ENCODE results near the gene HTN3. TPM values are rescaled to one million over a fixed set of nuclear protein-coding genes. Genes with fewer than 3 reads are reported as not detected.

Gene HTN3
- polyA plus RNA-seq, 1 donor (not counting 4 experiments of a cell fraction or from before 2014, with no cell fraction given): not detected

GRCh38 chr4:69995526-69996016 is 32.7 kb upstream of the HTN3 start, which contains the start of gene STATH:
Gene STATH, plus strand, starts transcription at chr4:69995966. Its CDS starts 2,472 bp downstream, at chr4:69998438.
- H3K9me3 ChIP-seq (ENCODE audit: control insufficient read depth, low read depth, low read length): no peaks in the 10 kb centered on the region
- H3K27me3 ChIP-seq (ENCODE audit: control insufficient read depth, extremely low read depth, insufficient read depth, low read length): no peaks in the 10 kb centered on the region
- no peaks in the 10 kb centered on the region for H3K9me1 ChIP-seq (ENCODE audit: control insufficient read depth, extremely low read depth, insufficient read depth, low read length)
- no peaks in the 10 kb centered on the region for H3K36me3 ChIP-seq (ENCODE audit: control insufficient read depth in 2 of 2, extremely low read depth in 1 of 2, insufficient read depth in 2 of 2, low read length in 2 of 2)
- no peak within 1 kb of the TSS for H3K9ac ChIP-seq (ENCODE audit: control insufficient read depth, extremely low read depth, insufficient read depth, low read length)
- no peak within 1 kb of the TSS for H3K27ac ChIP-seq (ENCODE audit: control insufficient read depth, insufficient read depth, low read length)
- no peaks in the 10 kb centered on the region for H4K20me1 ChIP-seq (ENCODE audit: control insufficient read depth, extremely low read depth, insufficient read depth, low read length)
- H3K4me3 ChIP-seq (ENCODE audit: control insufficient read depth in 2 of 3, extremely low read depth in 1 of 3, insufficient read depth in 2 of 3, low read depth in 1 of 3, low read length in 3 of 3): no peak within 1 kb of the TSS
- no peak within 1 kb of the TSS for H2AFZ ChIP-seq (ENCODE audit: control insufficient read depth, low read length)
- H3K79me2 ChIP-seq (ENCODE audit: control insufficient read depth, insufficient read depth, low read length): no peaks in the 10 kb centered on the region
- no peak within 1 kb of the TSS for H3K4me2 ChIP-seq (ENCODE audit: control insufficient read depth, extremely low read depth, insufficient read depth, low read depth, low read length)
- TF ChIP-seq EZH2 (IDR thresholded peaks at IDR 0.05; ENCODE audit: low read length): no peak
- TF ChIP-seq CTCF (optimal IDR thresholded peaks at IDR 0.05 in 1 of 3, IDR thresholded peaks at IDR 0.05 in 1 of 3, conservative IDR thresholded peaks at IDR 0.05 in 1 of 3; ENCODE audit: extremely low read depth in 1 of 3, insufficient read depth in 2 of 3, low read length in 3 of 3): no peak
- no peak for DNase-seq (ENCODE audit: low read depth, low spot score)
- FAIRE-seq: no peak
- dilution Hi-C loops (cut with MboI; ENCODE audit: extremely low pct_ligation_motif_present, low sequenced_read_pairs): no loop called here
- no peaks in the 10 kb centered on the region for H3K4me1 ChIP-seq (ENCODE audit: control insufficient read depth, extremely low read depth, insufficient read depth, low read length)

DNA sequence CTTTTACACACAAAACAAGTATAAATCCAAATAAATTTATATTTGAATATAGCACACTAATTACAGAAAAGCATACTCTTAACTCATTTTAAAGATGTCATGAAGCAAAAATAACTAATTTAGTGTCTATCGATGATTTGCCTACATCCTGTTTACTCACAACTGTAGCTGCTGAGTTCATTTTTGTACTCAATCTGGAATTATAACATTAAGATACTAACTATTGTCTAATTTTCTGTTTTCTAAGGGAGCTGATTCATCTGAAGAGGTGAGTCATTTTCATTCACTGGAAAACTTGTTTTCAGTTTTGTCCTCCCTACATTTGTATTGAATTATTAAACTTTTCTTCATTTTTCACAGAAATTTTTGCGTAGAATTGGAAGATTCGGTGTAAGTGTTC is 28.8 kb upstream of the HTN3 start:
- Histone ChIP-seq H3K9me1 (ENCODE audit: control insufficient read depth, extremely low read depth, insufficient read depth, low read length) (no peaks in the 10 kb centered on the region), H3K79me2 (ENCODE audit: control insufficient read depth, insufficient read depth, low read length) (no peaks in the 10 kb centered on the region), H3K4me1 (ENCODE audit: control insufficient read depth, extremely low read depth, insufficient read depth, low read length) (no peaks in the 10 kb centered on the region), H2AFZ (ENCODE audit: control insufficient read depth, low read length) (no peak overlapping the region), H3K9me3 (ENCODE audit: control insufficient read depth, low read depth, low read length) (no peaks in the 10 kb centered on the region), H3K27me3 (ENCODE audit: control insufficient read depth, extremely low read depth, insufficient read depth, low read length) (no peaks in the 10 kb centered on the region), H3K36me3 (ENCODE audit: control insufficient read depth in 2 of 2, extremely low read depth in 1 of 2, insufficient read depth in 2 of 2, low read length in 2 of 2) (no peaks in the 10 kb centered on the region), H3K27ac (ENCODE audit: control insufficient read depth, insufficient read depth, low read length) (no peak overlapping the region), H3K4me2 (ENCODE audit: control insufficient read depth, extremely low read depth, insufficient read depth, low read depth, low read length) (no peak overlapping the region), H4K20me1 (ENCODE audit: control insufficient read depth, extremely low read depth, insufficient read depth, low read length) (no peaks in the 10 kb centered on the region), H3K9ac (ENCODE audit: control insufficient read depth, extremely low read depth, insufficient read depth, low read length) (no peak overlapping the region), H3K4me3 (ENCODE audit: control insufficient read depth in 2 of 3, extremely low read depth in 1 of 3, insufficient read depth in 2 of 3, low read depth in 1 of 3, low read length in 3 of 3) (no peak overlapping the region)
- DNase-seq (ENCODE audit: low read depth, low spot score) (no peak), FAIRE-seq (no peak)
- no peak for TF ChIP-seq CTCF (optimal IDR thresholded peaks at IDR 0.05 in 1 of 3, IDR thresholded peaks at IDR 0.05 in 1 of 3, conservative IDR thresholded peaks at IDR 0.05 in 1 of 3; ENCODE audit: extremely low read depth in 1 of 3, insufficient read depth in 2 of 3, low read length in 3 of 3)
- no peak for TF ChIP-seq EZH2 (IDR thresholded peaks at IDR 0.05; ENCODE audit: low read length)
- dilution Hi-C loops (cut with MboI; ENCODE audit: extremely low pct_ligation_motif_present, low sequenced_read_pairs): no loop called here
